ENCODE data around the gene ROBO2.

The ROBO2 gene

DNA sequence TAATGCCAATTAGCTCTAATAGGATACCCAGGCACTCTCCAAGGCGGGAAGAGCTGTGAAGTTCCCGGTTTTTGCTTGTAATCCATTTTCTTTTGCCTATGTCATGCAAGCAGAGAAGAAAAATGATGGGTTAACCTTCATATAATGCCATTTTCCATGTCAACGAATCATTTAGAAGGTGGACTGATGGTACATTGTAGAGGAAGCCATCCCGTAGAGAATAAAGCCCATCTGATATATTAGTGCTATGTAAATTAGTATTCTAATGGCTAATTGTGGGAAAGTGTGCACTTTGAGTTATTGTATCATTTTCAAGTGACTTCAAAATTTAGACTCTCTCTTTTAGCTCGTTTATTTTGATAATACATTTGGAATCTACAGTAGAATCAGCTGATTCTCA is 509.1 kb downstream of the ROBO2 start:
- no peak for DNase-seq (ENCODE audit: low read depth in 4 of 4, low spot score in 1 of 4)

- no peak for DNase-seq (ENCODE audit: low read depth in 4 of 4, low spot score in 1 of 4)
Observed at GRCh38 chr3:77553240-77553639, 513.3 kb downstream of the ROBO2 start.

DNA sequence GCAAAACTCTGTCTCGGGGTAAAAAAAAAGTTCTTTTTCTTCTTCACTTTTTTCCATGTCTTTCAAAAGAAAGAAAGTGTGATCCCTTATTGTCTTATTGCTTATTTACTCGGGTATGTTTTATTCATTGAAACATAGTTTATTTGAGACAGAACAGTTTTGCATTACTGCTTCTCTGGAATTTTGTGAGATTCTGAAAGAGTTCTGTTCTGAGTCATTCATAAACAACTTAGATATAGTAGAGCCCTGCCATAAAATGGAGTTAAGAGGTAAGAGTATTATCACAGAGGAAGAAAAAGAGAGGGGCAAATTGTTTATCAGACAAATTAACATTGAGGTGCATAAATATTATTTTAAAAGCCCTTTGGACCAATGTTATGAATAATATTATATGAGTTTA is 522.2 kb downstream of the ROBO2 start:
- no peak for DNase-seq (ENCODE audit: low read depth in 4 of 4, low spot score in 1 of 4)

GRCh38 chr3:77563012-77563411 is 523.1 kb downstream of the ROBO2 start:
- no peak for DNase-seq (ENCODE audit: low read depth in 4 of 4, low spot score in 1 of 4)

DNA sequence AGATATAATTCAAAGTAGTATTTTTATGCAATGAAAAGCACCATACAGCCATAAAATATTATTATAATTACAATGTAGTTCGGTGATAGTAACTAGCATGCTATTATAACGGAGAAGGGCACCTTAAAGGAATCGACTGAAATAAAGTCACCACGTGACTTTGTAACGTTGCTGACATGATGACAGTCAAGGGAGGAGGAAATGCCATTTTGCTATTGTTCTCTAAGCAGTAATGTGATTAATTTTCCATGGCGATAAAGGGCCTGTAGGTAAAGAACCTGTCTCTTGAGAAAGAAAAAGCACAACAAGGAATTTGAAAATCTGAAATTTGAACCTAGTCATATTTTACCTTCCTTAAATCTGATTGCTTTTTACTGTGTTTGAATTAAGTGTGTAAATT is 526.2 kb downstream of the ROBO2 start:
- no peak for DNase-seq (ENCODE audit: low read depth in 4 of 4, low spot score in 1 of 4)

- DNase-seq (ENCODE audit: low read depth in 4 of 4, low spot score in 1 of 4), result no peak
Observed at GRCh38 chr3:77571971-77572715, 532.2 kb downstream of the ROBO2 start.

- DNase-seq (ENCODE audit: low read depth in 4 of 4, low spot score in 1 of 4), result no peak
Observed at GRCh38 chr3:77577264-77577663, 537.4 kb downstream of the ROBO2 start.

- no peak for DNase-seq (ENCODE audit: low read depth in 4 of 4, low spot score in 1 of 4)
Observed at GRCh38 chr3:77586216-77586615, 546.3 kb downstream of the ROBO2 start.

DNA sequence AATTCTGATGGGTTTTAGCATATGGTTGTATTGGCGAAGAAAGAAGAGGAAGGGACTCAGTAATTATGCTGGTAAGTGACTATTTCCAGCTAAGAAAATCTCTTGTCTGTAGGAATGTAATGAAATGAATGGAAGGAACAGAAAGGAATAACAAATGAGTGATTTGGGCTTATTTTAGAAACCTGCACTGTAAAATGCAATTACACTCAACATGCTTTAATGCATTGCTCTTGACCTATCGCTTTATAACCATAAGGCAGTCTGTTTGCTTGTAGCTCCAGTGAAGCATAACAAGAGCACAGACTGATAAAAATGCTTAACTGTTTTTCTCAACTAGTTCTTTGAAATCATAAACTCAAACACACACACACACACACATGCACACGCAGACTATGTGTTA is 549.0 kb downstream of the ROBO2 start:
- DNase-seq (ENCODE audit: low read depth in 4 of 4, low spot score in 1 of 4), result no peak

- no peak for DNase-seq (ENCODE audit: low read depth in 4 of 4, low spot score in 1 of 4)
Observed at GRCh38 chr3:77590191-77590590, 550.3 kb downstream of the ROBO2 start.

DNA sequence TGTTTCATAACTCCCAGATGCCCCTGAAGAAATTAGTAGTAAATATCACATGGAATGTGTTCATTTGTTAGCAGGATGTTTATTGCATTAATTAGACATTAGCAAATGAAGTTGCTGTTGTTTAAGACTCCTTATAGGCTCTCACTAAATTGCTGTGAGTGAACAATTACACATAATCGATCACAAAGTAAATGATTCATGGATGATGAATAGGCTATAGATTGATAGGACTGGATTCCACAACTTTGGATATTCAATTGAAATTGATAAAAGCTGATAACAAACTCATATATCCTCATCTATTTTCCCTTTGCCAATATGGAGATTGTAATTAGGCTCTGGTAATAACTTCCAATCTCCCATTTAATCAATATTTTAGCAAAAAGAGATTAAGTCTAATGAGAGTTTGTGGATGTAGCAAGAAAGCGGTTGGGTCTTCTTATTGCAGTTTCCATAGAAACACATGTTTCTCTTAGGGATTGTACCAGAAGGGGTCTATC is 555.5 kb downstream of the ROBO2 start:
- DNase-seq (ENCODE audit: low read depth in 4 of 4, low spot score in 1 of 4), result no peak

DNA sequence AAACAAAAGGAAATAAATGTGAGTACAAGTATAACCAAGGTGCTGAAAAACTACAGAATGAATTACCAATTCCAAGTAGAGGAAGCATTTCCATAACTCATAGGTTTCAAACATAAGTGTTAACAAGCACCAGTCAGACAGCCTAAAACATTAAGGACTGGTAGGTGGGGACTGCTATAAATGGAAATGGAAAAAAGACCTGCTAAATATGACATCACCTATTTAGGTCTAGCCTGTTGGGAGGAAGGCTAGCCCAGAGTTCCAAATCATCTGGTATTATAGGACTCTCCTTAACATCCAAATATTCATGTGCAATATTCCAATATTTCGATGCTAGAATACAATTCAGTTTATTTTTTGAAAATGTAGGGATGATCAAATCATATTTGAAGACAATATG is 560.0 kb downstream of the ROBO2 start:
- no peak for DNase-seq (ENCODE audit: low read depth in 4 of 4, low spot score in 1 of 4)

DNA sequence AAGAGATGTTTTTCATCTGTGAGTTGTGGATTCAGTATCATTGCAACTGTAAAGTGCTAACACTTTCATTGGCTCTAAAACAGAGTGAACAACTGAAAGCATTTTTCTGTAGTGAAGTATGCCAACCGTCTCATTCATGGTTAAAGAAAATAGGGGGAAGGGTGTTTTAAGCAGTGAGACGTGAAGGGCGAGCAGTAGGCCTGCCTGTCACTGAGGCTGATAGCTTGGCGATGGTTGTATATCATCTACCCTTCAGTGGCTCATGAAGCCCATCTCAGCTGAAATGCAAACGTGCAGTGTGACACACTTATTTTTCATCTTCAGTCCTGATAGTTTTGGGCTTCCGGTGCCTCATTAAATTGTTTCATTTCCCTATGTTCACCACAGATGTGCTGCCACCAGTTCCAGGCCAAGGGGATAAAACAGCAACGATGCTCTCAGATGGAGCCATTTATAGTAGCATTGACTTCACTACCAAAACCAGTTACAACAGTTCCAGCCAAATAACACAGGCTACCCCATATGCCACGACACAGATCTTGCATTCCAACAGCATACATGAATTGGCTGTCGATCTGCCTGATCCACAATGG is 562.0 kb downstream of the ROBO2 start:
- DNase-seq (ENCODE audit: low read depth in 4 of 4, low spot score in 1 of 4), result no peak

DNA sequence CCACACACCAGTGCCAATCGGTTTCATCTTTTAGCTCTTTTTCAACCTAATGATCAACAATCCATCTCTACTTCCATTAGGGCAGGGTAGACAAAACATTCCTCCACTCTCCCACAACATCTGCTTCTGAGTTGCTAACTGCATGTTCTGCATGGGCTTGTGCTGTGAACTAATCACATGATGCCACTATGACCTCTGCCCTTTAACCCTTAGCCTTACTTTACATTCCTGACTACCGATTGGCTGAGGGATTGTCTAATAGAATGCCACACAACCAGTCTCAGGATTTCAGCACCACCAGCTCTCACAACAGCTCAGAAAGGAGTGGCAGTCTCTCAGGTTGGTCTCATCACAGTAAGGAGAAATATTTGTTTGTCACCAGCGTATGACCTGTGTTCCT is 562.8 kb downstream of the ROBO2 start:
- no peak for DNase-seq (ENCODE audit: low read depth in 4 of 4, low spot score in 1 of 4)

DNA sequence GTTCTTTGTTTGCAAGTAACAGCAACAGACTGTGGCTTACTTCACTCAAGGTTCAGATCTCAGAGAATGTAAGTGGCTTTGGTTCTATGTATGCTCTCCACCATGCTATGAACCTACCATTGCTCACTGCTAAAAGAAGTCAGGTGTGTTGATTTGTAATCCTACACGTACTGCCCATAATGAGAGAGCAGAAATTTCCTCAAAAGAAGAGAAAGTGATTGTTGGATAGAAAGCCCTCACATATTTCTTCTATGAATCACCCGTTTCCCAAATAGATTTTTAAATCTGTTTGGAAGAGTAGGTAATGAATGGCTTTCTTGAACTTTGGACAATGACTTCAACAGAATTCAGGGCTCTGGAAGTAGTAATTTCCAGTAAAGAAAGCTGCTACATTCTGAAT is 565.4 kb downstream of the ROBO2 start:
- no peak for DNase-seq (ENCODE audit: low read depth in 4 of 4, low spot score in 1 of 4)

- DNase-seq (ENCODE audit: low read depth in 4 of 4, low spot score in 1 of 4), result no peak
Observed at GRCh38 chr3:77605865-77606264, 566.0 kb downstream of the ROBO2 start.

GRCh38 chr3:77606372-77606771 is 566.5 kb downstream of the ROBO2 start:
- DNase-seq (ENCODE audit: low read depth in 4 of 4, low spot score in 1 of 4), result no peak

DNA sequence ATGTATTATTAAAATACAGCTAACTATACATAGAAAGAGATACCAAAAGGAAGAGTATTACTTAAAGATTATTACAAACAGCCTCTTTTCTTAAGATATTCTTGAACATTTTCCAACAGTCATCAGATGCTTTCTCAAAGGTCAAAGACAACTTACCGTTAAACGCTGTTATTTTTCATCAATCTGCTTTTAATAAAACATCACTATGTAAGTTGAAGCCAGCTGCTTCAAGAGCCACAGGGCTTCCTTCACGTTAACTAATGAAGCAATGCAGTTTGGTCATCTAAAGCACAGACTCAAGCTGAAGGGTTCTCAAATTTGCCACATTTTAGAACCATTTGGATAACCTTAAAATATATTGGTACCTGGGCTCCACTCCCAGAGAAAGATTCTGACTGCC is 578.8 kb downstream of the ROBO2 start:
- no peak for DNase-seq (ENCODE audit: low read depth in 4 of 4, low spot score in 1 of 4)

DNA sequence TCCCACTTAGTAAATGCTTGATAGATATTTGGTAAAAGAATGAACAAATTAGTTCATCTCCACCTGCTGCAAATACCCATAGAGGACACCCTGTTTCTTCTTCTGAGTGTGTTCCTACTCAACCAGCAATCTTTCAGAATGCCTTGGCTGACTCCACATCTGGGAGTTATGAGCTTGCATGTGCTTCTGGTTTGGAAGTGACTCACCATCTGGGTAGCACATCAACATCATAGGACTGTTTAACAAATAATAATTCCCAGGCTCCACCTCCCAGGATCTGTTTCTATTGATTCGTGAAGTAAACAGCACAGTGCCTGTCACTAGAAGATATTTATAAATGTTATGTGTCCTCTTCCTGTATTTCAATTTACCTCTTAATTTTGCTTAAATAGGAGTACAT is 580.1 kb downstream of the ROBO2 start:
- DNase-seq (ENCODE audit: low read depth in 4 of 4, low spot score in 1 of 4), result no peak

DNA sequence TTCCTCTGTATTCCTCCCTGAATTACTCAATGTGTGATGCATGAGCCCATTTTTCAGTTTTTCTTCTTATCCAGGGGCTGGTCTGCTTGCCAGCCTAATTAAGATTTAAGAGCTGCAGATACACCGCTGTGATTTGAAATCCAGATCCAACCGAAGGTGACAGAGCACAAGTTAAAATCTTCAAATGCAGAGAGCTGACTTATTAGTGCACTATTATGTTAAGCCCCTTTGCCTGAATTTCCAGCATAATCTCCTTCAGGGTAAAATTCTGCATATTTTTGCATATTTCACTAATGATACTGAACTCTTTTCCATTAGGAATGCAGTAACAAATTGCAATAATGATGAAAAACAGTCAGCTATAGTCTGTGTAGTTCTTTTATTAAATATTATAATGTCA is 583.6 kb downstream of the ROBO2 start:
- no peak for DNase-seq (ENCODE audit: low read depth in 4 of 4, low spot score in 1 of 4)

DNA sequence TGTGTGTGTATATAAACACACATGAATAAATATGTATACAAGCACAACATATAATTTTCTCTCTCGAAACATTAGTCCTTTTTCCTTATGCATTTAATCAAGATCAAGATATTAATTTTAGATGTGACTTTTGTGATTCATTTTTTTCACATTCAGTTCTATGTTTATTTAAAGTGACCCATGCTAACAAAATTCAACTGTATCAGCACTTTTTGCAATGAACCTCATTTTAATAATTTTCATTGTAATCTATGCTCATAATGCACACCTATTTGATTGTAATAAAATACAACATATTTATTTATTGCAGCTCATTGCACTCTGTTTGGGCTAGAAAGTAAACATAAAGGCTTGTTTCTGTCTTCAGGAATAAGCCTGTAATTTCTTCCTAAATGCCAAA is 586.3 kb downstream of the ROBO2 start:
- no peak for DNase-seq (ENCODE audit: low read depth in 4 of 4, low spot score in 1 of 4)

GRCh38 chr3:77648214-77648613 is 608.3 kb downstream of the ROBO2 start:
- DNase-seq (ENCODE audit: low read depth in 4 of 4, low spot score in 1 of 4), result no peak

DNA sequence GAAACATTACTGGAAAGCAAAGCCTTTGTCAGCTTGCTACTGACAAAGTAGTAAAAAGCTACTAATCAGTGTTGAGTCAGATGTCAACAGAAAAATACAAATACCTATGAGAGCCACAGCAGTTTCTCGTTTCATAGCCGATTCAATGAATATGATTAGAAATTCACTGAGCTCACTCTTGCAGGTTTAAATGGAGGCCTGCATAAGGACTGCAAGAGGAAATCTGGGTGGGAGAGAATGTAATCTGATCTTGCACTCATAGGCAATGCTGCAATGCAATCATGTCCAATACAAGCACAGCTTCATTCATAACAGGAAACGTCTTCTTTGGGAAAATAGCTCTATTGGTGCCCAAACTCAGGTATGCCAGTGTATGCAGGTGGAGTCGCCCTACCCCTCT is 608.8 kb downstream of the ROBO2 start:
- no peak for DNase-seq (ENCODE audit: low read depth in 4 of 4, low spot score in 1 of 4)
